ENCODE measurements around the gene GRID2. TPM values are rescaled to one million over a fixed set of nuclear protein-coding genes. Genes with fewer than 3 reads are reported as not detected.

GRID2 gene
- total and polyA plus RNA-seq, 7 experiments from 2014 or later = not detected

- no peaks in the 10 kb centered on the region for H3K4me1 ChIP-seq (ENCODE audit: control insufficient read depth in 2 of 2, insufficient read depth in 2 of 2, low read length in 2 of 2)
- Mint-ChIP-seq H3K4me1 (no peaks in the 10 kb centered on the region), H3K9me3 (peaks cover 0 to 22% (median 4%) of the 10 kb centered on the region in 11 donors), H3K4me3 (no peak overlapping the region), H3K36me3 (no peaks in the 10 kb centered on the region), H3K27me3 (no peaks in the 10 kb centered on the region), H3K27ac (no peak overlapping the region)
- ATAC-seq (no peak), DNase-seq (no peak)
- H3K9me3 ChIP-seq (ENCODE audit: control insufficient read depth in 2 of 3, low read length in 3 of 3) = peaks cover 0 to 5% (median 0%) of the 10 kb centered on the region in 3 experiments
- intact Hi-C loops (cut with micrococcal nuclease) = no loop called here
- H3K27me3 ChIP-seq (ENCODE audit: control insufficient read depth in 2 of 2, insufficient read depth in 2 of 2, low read length in 2 of 2) = no peaks in the 10 kb centered on the region
- no peak overlapping the region for H3K27ac ChIP-seq (ENCODE audit: low read depth, low read length)
- no peaks in the 10 kb centered on the region for H3K36me3 ChIP-seq (ENCODE audit: control insufficient read depth in 2 of 3, insufficient read depth in 3 of 3, low read length in 3 of 3)
- no peak overlapping the region for H3K4me3 ChIP-seq (ENCODE audit: low read length)
- POLR2A ChIA-PET = no interaction called here
- CTCF ChIA-PET = no interaction called here
Observed at GRCh38 chr4:93030670-93031069, 726.9 kb downstream of the GRID2 start.

GRCh38 chr4:93031431-93032098 is 727.8 kb downstream of the GRID2 start:
- DNase-seq = no peak
- H3K27me3 Mint-ChIP-seq = no peaks in the 10 kb centered on the region
- H3K4me1 ChIP-seq (ENCODE audit: control insufficient read depth in 2 of 2, insufficient read depth in 2 of 2, low read length in 2 of 2) = no peaks in the 10 kb centered on the region
- ATAC-seq = no peak
- H3K4me3 Mint-ChIP-seq = no peak overlapping the region
- no peaks in the 10 kb centered on the region for H3K36me3 ChIP-seq (ENCODE audit: control insufficient read depth in 2 of 3, insufficient read depth in 3 of 3, low read length in 3 of 3)
- H3K4me3 ChIP-seq (ENCODE audit: low read length) = no peak overlapping the region
- no peaks in the 10 kb centered on the region for H3K27me3 ChIP-seq (ENCODE audit: control insufficient read depth in 2 of 2, insufficient read depth in 2 of 2, low read length in 2 of 2)
- H3K4me1 Mint-ChIP-seq = no peaks in the 10 kb centered on the region
- H3K9me3 Mint-ChIP-seq = peaks cover 0 to 22% (median 4%) of the 10 kb centered on the region in 11 donors
- H3K27ac ChIP-seq (ENCODE audit: low read depth, low read length) = no peak overlapping the region
- intact Hi-C loops (cut with micrococcal nuclease) = no loop called here
- peaks cover 0 to 5% (median 0%) of the 10 kb centered on the region in 3 experiments for H3K9me3 ChIP-seq (ENCODE audit: control insufficient read depth in 2 of 3, low read length in 3 of 3)
- CTCF ChIA-PET = no interaction called here
- H3K27ac Mint-ChIP-seq = no peak overlapping the region
- POLR2A ChIA-PET = no interaction called here
- H3K36me3 Mint-ChIP-seq = no peaks in the 10 kb centered on the region

- no peak for DNase-seq
- ATAC-seq = no peak
- Mint-ChIP-seq H3K27ac (no peak overlapping the region), H3K36me3 (no peaks in the 10 kb centered on the region), H3K9me3 (peaks cover 0 to 8% (median 2%) of the 10 kb centered on the region in 11 donors), H3K4me3 (no peak overlapping the region), H3K4me1 (no peaks in the 10 kb centered on the region), H3K27me3 (no peaks in the 10 kb centered on the region)
- H3K4me1 ChIP-seq (ENCODE audit: control insufficient read depth in 2 of 2, insufficient read depth in 2 of 2, low read length in 2 of 2) = no peaks in the 10 kb centered on the region
- no peak overlapping the region for H3K27ac ChIP-seq (ENCODE audit: low read depth, low read length)
- no peaks in the 10 kb centered on the region for H3K27me3 ChIP-seq (ENCODE audit: control insufficient read depth in 2 of 2, insufficient read depth in 2 of 2, low read length in 2 of 2)
- ChIA-PET CTCF (no interaction called here), POLR2A (no interaction called here)
- intact Hi-C loops (cut with micrococcal nuclease) = no loop called here
- H3K4me3 ChIP-seq (ENCODE audit: low read length) = no peak overlapping the region
- no peaks in the 10 kb centered on the region for H3K9me3 ChIP-seq (ENCODE audit: control insufficient read depth in 2 of 3, low read length in 3 of 3)
- no peaks in the 10 kb centered on the region for H3K36me3 ChIP-seq (ENCODE audit: control insufficient read depth in 2 of 3, insufficient read depth in 3 of 3, low read length in 3 of 3)
Observed at GRCh38 chr4:93042746-93043145, 739.0 kb downstream of the GRID2 start.

- no peak overlapping the region for H3K4me3 ChIP-seq (ENCODE audit: low read length)
- no peaks in the 10 kb centered on the region for H3K4me1 Mint-ChIP-seq
- intact Hi-C loops (cut with micrococcal nuclease) = no loop called here
- H3K9me3 Mint-ChIP-seq = peaks cover 0 to 10% (median 0%) of the 10 kb centered on the region in 11 donors
- no peaks in the 10 kb centered on the region for H3K9me3 ChIP-seq (ENCODE audit: control insufficient read depth in 2 of 3, low read length in 3 of 3)
- no peak overlapping the region for H3K27ac ChIP-seq (ENCODE audit: low read depth, low read length)
- ATAC-seq = no peak
- no peaks in the 10 kb centered on the region for H3K36me3 ChIP-seq (ENCODE audit: control insufficient read depth in 2 of 3, insufficient read depth in 3 of 3, low read length in 3 of 3)
- no peak for DNase-seq
- H3K27me3 Mint-ChIP-seq = no peaks in the 10 kb centered on the region
- POLR2A ChIA-PET = no interaction called here
- no peak overlapping the region for H3K27ac Mint-ChIP-seq
- no peaks in the 10 kb centered on the region for H3K36me3 Mint-ChIP-seq
- no peaks in the 10 kb centered on the region for H3K4me1 ChIP-seq (ENCODE audit: control insufficient read depth in 2 of 2, insufficient read depth in 2 of 2, low read length in 2 of 2)
- CTCF ChIA-PET = no interaction called here
- H3K27me3 ChIP-seq (ENCODE audit: control insufficient read depth in 2 of 2, insufficient read depth in 2 of 2, low read length in 2 of 2) = no peaks in the 10 kb centered on the region
- no peak overlapping the region for H3K4me3 Mint-ChIP-seq
Observed at GRCh38 chr4:93053140-93053539, 749.4 kb downstream of the GRID2 start.

GRCh38 chr4:93061826-93062225 is 758.1 kb downstream of the GRID2 start:
- no peak overlapping the region for H3K27ac ChIP-seq (ENCODE audit: low read depth, low read length)
- H3K4me3 ChIP-seq (ENCODE audit: low read length) = no peak overlapping the region
- ATAC-seq (no peak), DNase-seq (no peak)
- Mint-ChIP-seq H3K4me1 (no peaks in the 10 kb centered on the region), H3K9me3 (peaks cover 0 to 15% (median 0%) of the 10 kb centered on the region in 11 donors), H3K4me3 (no peak overlapping the region), H3K27me3 (no peaks in the 10 kb centered on the region), H3K36me3 (no peaks in the 10 kb centered on the region), H3K27ac (no peak overlapping the region)
- no peaks in the 10 kb centered on the region for H3K27me3 ChIP-seq (ENCODE audit: control insufficient read depth in 2 of 2, insufficient read depth in 2 of 2, low read length in 2 of 2)
- H3K36me3 ChIP-seq (ENCODE audit: control insufficient read depth in 2 of 3, insufficient read depth in 3 of 3, low read length in 3 of 3) = no peaks in the 10 kb centered on the region
- intact Hi-C loops (cut with micrococcal nuclease) = no loop called here
- no peaks in the 10 kb centered on the region for H3K4me1 ChIP-seq (ENCODE audit: control insufficient read depth in 2 of 2, insufficient read depth in 2 of 2, low read length in 2 of 2)
- POLR2A ChIA-PET = no interaction called here
- H3K9me3 ChIP-seq (ENCODE audit: control insufficient read depth in 2 of 3, low read length in 3 of 3) = no peaks in the 10 kb centered on the region
- CTCF ChIA-PET = no interaction called here

- Histone ChIP-seq H3K27ac (ENCODE audit: low read depth, low read length) (no peak overlapping the region), H3K4me1 (ENCODE audit: control insufficient read depth in 2 of 2, insufficient read depth in 2 of 2, low read length in 2 of 2) (no peaks in the 10 kb centered on the region), H3K36me3 (ENCODE audit: control insufficient read depth in 2 of 3, insufficient read depth in 3 of 3, low read length in 3 of 3) (no peaks in the 10 kb centered on the region), H3K4me3 (ENCODE audit: low read length) (no peak overlapping the region), H3K27me3 (ENCODE audit: control insufficient read depth in 2 of 2, insufficient read depth in 2 of 2, low read length in 2 of 2) (no peaks in the 10 kb centered on the region), H3K9me3 (ENCODE audit: control insufficient read depth in 2 of 3, low read length in 3 of 3) (no peaks in the 10 kb centered on the region)
- Mint-ChIP-seq H3K27me3 (no peaks in the 10 kb centered on the region), H3K36me3 (no peaks in the 10 kb centered on the region), H3K4me3 (no peak overlapping the region), H3K9me3 (peaks cover 0 to 8% (median 0%) of the 10 kb centered on the region in 11 donors), H3K4me1 (no peaks in the 10 kb centered on the region), H3K27ac (no peak overlapping the region)
- ChIA-PET CTCF (no interaction called here), POLR2A (no interaction called here)
- no peak for DNase-seq
- ATAC-seq = no peak
- intact Hi-C loops (cut with micrococcal nuclease) = no loop called here
Observed at GRCh38 chr4:93063325-93063724, 759.6 kb downstream of the GRID2 start.

GRCh38 chr4:93065790-93066189 is 762.0 kb downstream of the GRID2 start:
- ChIA-PET POLR2A (no interaction called here), CTCF (no interaction called here)
- Histone ChIP-seq H3K36me3 (ENCODE audit: control insufficient read depth in 2 of 3, insufficient read depth in 3 of 3, low read length in 3 of 3) (no peaks in the 10 kb centered on the region), H3K27me3 (ENCODE audit: control insufficient read depth in 2 of 2, insufficient read depth in 2 of 2, low read length in 2 of 2) (no peaks in the 10 kb centered on the region), H3K27ac (ENCODE audit: low read depth, low read length) (no peak overlapping the region), H3K4me3 (ENCODE audit: low read length) (no peak overlapping the region), H3K4me1 (ENCODE audit: control insufficient read depth in 2 of 2, insufficient read depth in 2 of 2, low read length in 2 of 2) (no peaks in the 10 kb centered on the region), H3K9me3 (ENCODE audit: control insufficient read depth in 2 of 3, low read length in 3 of 3) (no peaks in the 10 kb centered on the region)
- H3K4me3 Mint-ChIP-seq = no peak overlapping the region
- no peaks in the 10 kb centered on the region for H3K36me3 Mint-ChIP-seq
- no peaks in the 10 kb centered on the region for H3K4me1 Mint-ChIP-seq
- H3K27me3 Mint-ChIP-seq = no peaks in the 10 kb centered on the region
- peaks cover 0 to 13% (median 3%) of the 10 kb centered on the region in 11 donors for H3K9me3 Mint-ChIP-seq
- no peak for DNase-seq
- no peak overlapping the region for H3K27ac Mint-ChIP-seq
- no peak for ATAC-seq
- intact Hi-C loops (cut with micrococcal nuclease) = no loop called here
